CD14-positive monocyte (primary cell): ENCODE measurements around the gene CDC45. TPM values are rescaled to one million over a fixed set of nuclear protein-coding genes. Genes with fewer than 3 reads are reported as not detected.

ENCODE experiments used
- DNase-seq, 3 donors: peaks; one replicate each; pipeline ENCODE4 v3.0.0-alpha.2; 2011 to 2022
- H2AFZ ChIP-seq: 2 replicates; pipeline ENCODE4 v1.6.0; 2012; ENCODE audit warnings: mild to moderate bottlenecking, low read depth, low read length, inconsistent platforms; ENCODE audit not compliant: insufficient read depth, poor library complexity, severe bottlenecking
- H3K27ac ChIP-seq, 2 donors: 1 replicate in 1 of 2; 2 replicates in 1 of 2; pipeline ENCODE4 v1.5.1; 2012 to 2013; ENCODE audit warnings: low read length in 2 of 2, control low read depth in 1 of 2, inconsistent platforms in 1 of 2, low read depth in 1 of 2, mild to moderate bottlenecking in 1 of 2
- H3K27me3 ChIP-seq, 2 donors: one replicate each; pipeline versions ENCODE4 v1.6.0 to v1.6.1; 2011 to 2013; ENCODE audit warnings: low read length in 2 of 2; ENCODE audit not compliant: control insufficient read depth in 2 of 2, insufficient read depth in 2 of 2
- H3K36me3 ChIP-seq, 2 donors: replicated peaks in 1 of 2; 1 replicate in 1 of 2; 2 replicates in 1 of 2; pipeline versions ENCODE4 v1.5.1 to v1.6.1; 2012 to 2013; ENCODE audit warnings: low read length in 2 of 2, control low read depth in 1 of 2, inconsistent platforms in 1 of 2, mild to moderate bottlenecking in 1 of 2; ENCODE audit not compliant: insufficient read depth in 2 of 2, control insufficient read depth in 1 of 2
- H3K4me1 ChIP-seq, 2 donors: 1 replicate in 1 of 2; 2 replicates in 1 of 2; pipeline versions ENCODE4 v1.5.1 to v1.6.1; 2012 to 2013; ENCODE audit warnings: low read length in 2 of 2, control low read depth in 1 of 2, inconsistent platforms in 1 of 2, mild to moderate bottlenecking in 1 of 2, moderate library complexity in 1 of 2; ENCODE audit not compliant: insufficient read depth in 2 of 2, control insufficient read depth in 1 of 2
- H3K4me2 ChIP-seq: replicated peaks from 2 replicates; pipeline ENCODE3; 2012; ENCODE audit warnings: low read length, moderate library complexity, mild to moderate bottlenecking; ENCODE audit not compliant: poor library complexity, severe bottlenecking; ENCODE audit errors: extremely low read depth
- H3K4me3 ChIP-seq, 3 experiments: fragments of 200-600 bp in 1 of 3; sonication (generic) in 1 of 3; replicated peaks in 1 of 3; 1 replicate in 2 of 3; 2 replicates in 1 of 3; pipeline ENCODE4 v1.5.1; 2011 to 2013; ENCODE audit warnings: low read length in 3 of 3, mild to moderate bottlenecking in 3 of 3, control low read depth in 2 of 3, low read depth in 2 of 3, inconsistent platforms in 1 of 3, moderate library complexity in 1 of 3
- H3K79me2 ChIP-seq: 2 replicates; pipeline ENCODE4 v1.6.0; 2012; ENCODE audit warnings: mild to moderate bottlenecking, control low read depth, inconsistent platforms, low read length, moderate library complexity; ENCODE audit not compliant: insufficient read depth
- H3K9ac ChIP-seq: 2 replicates; pipeline ENCODE4 v1.6.0; 2017; ENCODE audit warnings: low read length, mild to moderate bottlenecking; ENCODE audit not compliant: insufficient read depth, poor library complexity, severe bottlenecking
- H3K9me3 ChIP-seq, 2 donors: replicated peaks in 1 of 2; 1 replicate in 1 of 2; 2 replicates in 1 of 2; pipeline versions ENCODE4 v1.5.1 to v1.6.1; 2012 to 2013; ENCODE audit warnings: low read length in 2 of 2, control low read depth in 1 of 2; ENCODE audit not compliant: control insufficient read depth in 1 of 2, insufficient read depth in 1 of 2
- H4K20me1 ChIP-seq: 2 replicates; pipeline ENCODE4 v1.6.0; 2012; ENCODE audit warnings: mild to moderate bottlenecking, low read length, control low read depth, moderate library complexity; ENCODE audit not compliant: insufficient read depth
- H3K27ac Mint-ChIP-seq, 7 donors: one replicate each; pipeline ENCODE4 v1.8.0; 2020; ENCODE audit warnings: mild to moderate bottlenecking in 7 of 7, mixed read lengths in 7 of 7, moderate library complexity in 6 of 7, inconsistent platforms in 2 of 7
- H3K27me3 Mint-ChIP-seq, 3 donors: one replicate each; pipeline ENCODE4 v1.8.0; 2021 to 2022; ENCODE audit warnings: low read depth in 3 of 3, mild to moderate bottlenecking in 3 of 3, mixed read lengths in 3 of 3, moderate library complexity in 3 of 3, inconsistent platforms in 1 of 3
- H3K36me3 Mint-ChIP-seq, 2 donors: one replicate each; pipeline ENCODE4 v1.8.0; 2020; ENCODE audit warnings: mixed read lengths in 2 of 2, inconsistent platforms in 1 of 2, mild to moderate bottlenecking in 1 of 2
- H3K4me1 Mint-ChIP-seq: one replicate; pipeline ENCODE4 v1.8.0; 2020; ENCODE audit warnings: mild to moderate bottlenecking, mixed read lengths
- H3K4me3 Mint-ChIP-seq, 2 donors: one replicate each; pipeline ENCODE4 v1.8.0; 2020; ENCODE audit warnings: mild to moderate bottlenecking in 2 of 2, mixed read lengths in 2 of 2, moderate library complexity in 1 of 2
- H3K9me3 Mint-ChIP-seq, 7 donors: one replicate each; pipeline ENCODE4 v1.8.0; 2020 to 2022; ENCODE audit warnings: mixed read lengths in 7 of 7, mild to moderate bottlenecking in 6 of 7, moderate library complexity in 6 of 7, inconsistent platforms in 2 of 7
- WGBS: methylation state at CpG from one replicate; pipeline ENCODE4 v1.1.5; 2013; ENCODE audit warnings: missing lambda C conversion rate; ENCODE audit not compliant: insufficient coverage; 5-methylcytosine and 5-hydroxymethylcytosine counted together
- intact Hi-C, 2 donors: fragments of 100-400 bp; cut with micrococcal nuclease; formaldehyde crosslinking; loops; one replicate each; pipeline versions ENCODE4 v1.15.0 to v1.15.1; 2023
- polyA plus RNA-seq, 3 donors: library from polyadenylated mRNA; depleted of rRNA in 1 of 3; unstranded in 2 of 3; stranded (reverse) in 1 of 3; fragments of 300-500 nt in 2 of 3; fragments of >200 nt in 1 of 3; fragmentation: Illumina TruSeq in 2 of 3; gene quantifications; 1 replicate in 2 of 3; 2 replicates in 1 of 3; pipeline ENCODE4 v1.2.3, GENCODE V29; 2012 to 2021
- TF ChIP-seq, protein P1 (sequence below): fragments of 200-600 bp; IDR thresholded peaks from one replicate; pipeline ENCODE4 v1.8.0; 2022; ENCODE audit warnings: antibody characterized with exemption, mild to moderate bottlenecking

The CDC45 gene
- polyA plus RNA-seq, 3 donors, result 0.04 TPM; not detected in 2

DNA sequence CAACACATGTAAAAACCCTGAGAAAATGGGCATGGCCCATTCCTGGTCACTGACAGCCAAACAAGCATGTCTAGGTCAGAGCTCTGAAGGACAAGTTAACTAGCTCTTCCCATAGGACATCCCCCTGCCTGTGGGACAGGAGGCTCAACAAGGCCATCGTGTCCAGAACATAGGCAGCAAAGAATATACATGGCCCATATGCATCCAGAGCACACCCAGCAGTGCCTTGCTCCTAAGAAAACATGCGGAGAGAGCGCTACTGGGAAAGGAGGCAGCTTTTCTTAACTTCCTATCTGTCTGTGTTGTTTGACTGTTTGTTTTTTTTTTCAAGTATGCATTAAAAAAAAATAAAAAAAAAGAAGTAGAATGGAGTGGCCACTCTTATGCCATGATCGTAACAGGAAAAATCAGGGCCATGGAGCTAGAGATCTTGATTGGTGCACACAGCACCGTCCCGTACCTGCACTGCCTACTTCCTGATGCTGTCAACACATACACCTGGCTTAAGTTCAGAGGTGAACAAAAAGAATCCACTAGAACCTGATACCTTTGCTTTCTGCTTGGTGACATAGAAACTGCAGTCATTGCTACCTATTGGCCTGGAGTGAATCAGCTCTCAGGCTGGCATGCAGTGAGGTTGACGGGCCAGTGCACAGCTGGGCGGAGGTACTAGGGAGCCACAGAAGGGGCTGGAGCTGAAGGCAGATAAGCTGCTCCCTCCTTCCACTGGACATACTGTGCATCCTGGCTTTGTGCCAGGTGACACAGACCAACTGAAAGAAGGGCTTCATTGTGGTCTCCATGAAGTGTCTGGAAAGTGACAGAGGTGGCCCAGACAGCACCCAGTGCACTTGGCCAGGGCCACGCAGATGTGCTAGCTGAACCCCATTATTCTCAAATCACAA, 12.6 kb upstream of the CDC45 start:
- Histone ChIP-seq H3K4me2 (no peak overlapping the region), H3K4me3 (no peak overlapping the region), H3K36me3 (peaks cover 92 to 100% of the 10 kb centered on the region in 2 donors), H3K9me3 (no peaks in the 10 kb centered on the region), H2AFZ (no peak overlapping the region), H3K9ac (no peak overlapping the region), H4K20me1 (peaks cover 14% of the 10 kb centered on the region), H3K4me1 (no peaks in the 10 kb centered on the region), H3K27ac (no peak overlapping the region), H3K79me2 (no peaks in the 10 kb centered on the region), H3K27me3 (no peaks in the 10 kb centered on the region)
- Mint-ChIP-seq H3K27ac (no peak overlapping the region), H3K4me1 (no peaks in the 10 kb centered on the region), H3K27me3 (peaks cover 0 to 5% (median 0%) of the 10 kb centered on the region in 3 donors), H3K4me3 (no peak overlapping the region), H3K9me3 (no peaks in the 10 kb centered on the region), H3K36me3 (peaks cover 93 to 98% of the 10 kb centered on the region in 2 donors)
- intact Hi-C loops, result loop anchor here in 1 of 2 donors (10.0 kb wide), 1 partner anchor 62 kb away; no protein-coding TSS in a partner anchor
- DNase-seq, result no peak
- TF ChIP-seq, protein P1, sequence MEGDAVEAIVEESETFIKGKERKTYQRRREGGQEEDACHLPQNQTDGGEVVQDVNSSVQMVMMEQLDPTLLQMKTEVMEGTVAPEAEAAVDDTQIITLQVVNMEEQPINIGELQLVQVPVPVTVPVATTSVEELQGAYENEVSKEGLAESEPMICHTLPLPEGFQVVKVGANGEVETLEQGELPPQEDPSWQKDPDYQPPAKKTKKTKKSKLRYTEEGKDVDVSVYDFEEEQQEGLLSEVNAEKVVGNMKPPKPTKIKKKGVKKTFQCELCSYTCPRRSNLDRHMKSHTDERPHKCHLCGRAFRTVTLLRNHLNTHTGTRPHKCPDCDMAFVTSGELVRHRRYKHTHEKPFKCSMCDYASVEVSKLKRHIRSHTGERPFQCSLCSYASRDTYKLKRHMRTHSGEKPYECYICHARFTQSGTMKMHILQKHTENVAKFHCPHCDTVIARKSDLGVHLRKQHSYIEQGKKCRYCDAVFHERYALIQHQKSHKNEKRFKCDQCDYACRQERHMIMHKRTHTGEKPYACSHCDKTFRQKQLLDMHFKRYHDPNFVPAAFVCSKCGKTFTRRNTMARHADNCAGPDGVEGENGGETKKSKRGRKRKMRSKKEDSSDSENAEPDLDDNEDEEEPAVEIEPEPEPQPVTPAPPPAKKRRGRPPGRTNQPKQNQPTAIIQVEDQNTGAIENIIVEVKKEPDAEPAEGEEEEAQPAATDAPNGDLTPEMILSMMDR, result no peak
- WGBS, result 95% methylated on average over 6 of the region's 9 CpGs

DNA sequence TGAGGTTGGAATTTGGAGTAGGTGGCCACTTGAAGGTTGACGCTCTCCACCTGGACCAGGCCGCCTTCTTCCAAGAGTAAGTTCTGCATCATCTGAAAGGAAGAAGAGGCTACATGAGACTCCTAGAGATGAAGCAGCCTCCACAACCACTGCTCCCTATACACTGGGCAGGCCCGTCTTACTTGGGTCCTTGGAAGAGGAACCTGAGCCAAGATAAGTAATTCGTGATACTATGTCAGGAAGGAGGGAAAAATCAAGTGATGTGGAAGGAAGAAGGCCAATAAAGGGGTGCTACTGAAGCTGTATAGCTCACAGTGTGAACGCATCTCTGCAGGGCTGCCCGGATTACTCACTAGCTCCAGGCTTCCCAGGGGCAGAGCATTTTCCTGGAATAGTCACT, 11.8 kb upstream of the CDC45 start:
- H3K79me2 ChIP-seq, result no peaks in the 10 kb centered on the region
- H4K20me1 ChIP-seq, result peaks cover 22% of the 10 kb centered on the region
- H3K4me3 ChIP-seq, result no peak overlapping the region
- no peaks in the 10 kb centered on the region for H3K9me3 ChIP-seq
- intact Hi-C loops, result loop anchor here in 1 of 2 donors (10.0 kb wide), 1 partner anchor 63 kb away; no protein-coding TSS in a partner anchor
- no peak overlapping the region for H3K4me2 ChIP-seq
- 96% methylated on average over 5 of the region's 6 CpGs for WGBS
- no peak overlapping the region for H3K4me3 Mint-ChIP-seq
- peaks cover 97 to 100% of the 10 kb centered on the region in 2 donors for H3K36me3 ChIP-seq
- no peak overlapping the region for H3K27ac ChIP-seq
- H3K27ac Mint-ChIP-seq, result peak overlapping the region in 2 of 7 donors; percentile 8 to 38
- no peak for DNase-seq
- H3K4me1 ChIP-seq, result no peaks in the 10 kb centered on the region
- H3K9ac ChIP-seq, result no peak overlapping the region
- H3K27me3 ChIP-seq, result no peaks in the 10 kb centered on the region
- TF ChIP-seq, protein P1, result no peak
- no peaks in the 10 kb centered on the region for H3K4me1 Mint-ChIP-seq
- no peak overlapping the region for H2AFZ ChIP-seq
- peaks cover 97 to 98% of the 10 kb centered on the region in 2 donors for H3K36me3 Mint-ChIP-seq
- H3K9me3 Mint-ChIP-seq, result no peaks in the 10 kb centered on the region
- peaks cover 0 to 5% (median 0%) of the 10 kb centered on the region in 3 donors for H3K27me3 Mint-ChIP-seq
